Thoracic aorta (tissue), 2 donors: ENCODE results near the gene LSM2. TPM values are rescaled to one million over a fixed set of nuclear protein-coding genes. Genes with fewer than 3 reads are reported as not detected.
A peak's percentile ranks its signal among the peaks of the same experiment; 100 is the strongest.
"Not testable (repeated sequence)": the region's sequence is repeated elsewhere in the genome, so short reads cannot be mapped to it uniquely, and the experiment has no call there.

Source experiments
- ATAC-seq: fragments of 150-250 bp; one replicate; pipeline ENCODE4 v1.8.0; 2017; ENCODE audit warnings: low read depth; ENCODE audit not compliant: insufficient number of reproducible peaks, low FRiP score
- DNase-seq: peaks from one replicate; pipeline ENCODE4 v3.0.0-alpha.2; 2020; ENCODE audit warnings: low spot score
- H3K27ac ChIP-seq, 2 donors: fragments of 200-600 bp; sonication (generic); 1 replicate in 1 of 2; 2 replicates in 1 of 2; pipeline ENCODE4 v1.5.1; 2016; ENCODE audit warnings: mild to moderate bottlenecking in 2 of 2, moderate library complexity in 2 of 2
- H3K27me3 ChIP-seq: fragments of 200-600 bp; sonication (generic); replicated peaks from 2 replicates; pipeline ENCODE4 v1.6.0; 2016; ENCODE audit warnings: mild to moderate bottlenecking; ENCODE audit not compliant: insufficient read depth
- H3K36me3 ChIP-seq: fragments of 200-600 bp; sonication (generic); one replicate; pipeline ENCODE4 v1.5.1; 2016
- H3K4me1 ChIP-seq, 2 donors: fragments of 200-600 bp; sonication (generic); 1 replicate in 1 of 2; 2 replicates in 1 of 2; pipeline versions ENCODE4 v1.5.1 to v1.6.0; 2016; ENCODE audit warnings: low read depth in 2 of 2, mild to moderate bottlenecking in 1 of 2; ENCODE audit not compliant: control insufficient read depth in 1 of 2
- H3K4me3 ChIP-seq: fragments of 200-600 bp; sonication (generic); 2 replicates; pipeline ENCODE4 v1.5.1; 2016; ENCODE audit warnings: mild to moderate bottlenecking
- H3K9me3 ChIP-seq: fragments of 200-600 bp; sonication (generic); 2 replicates; pipeline ENCODE4 v1.5.1; 2016
- CTCF ChIP-seq: fragments of 200-600 bp; sonication (generic); IDR thresholded peaks from one replicate; pipeline ENCODE4 v1.5.1; 2019; ENCODE audit warnings: antibody characterized with exemption
- total RNA-seq, 2 donors: library from RNA; depleted of rRNA; stranded (reverse); fragments of >200 nt; gene quantifications; one replicate each; pipeline versions ENCODE4 v1.1.0 to v1.2.3, GENCODE V29; 2016

LSM2 gene
- total RNA-seq, 2 donors from 2014 or later = 21.2 to 40.1 TPM

GRCh38 chr6:31822036-31822821 lies 15.5 kb upstream of the LSM2 start:
- H3K27ac ChIP-seq = peak overlapping the region; percentile 92 to 98
- peak; percentile 83 for DNase-seq
- ATAC-seq = peak; percentile 78
- peaks cover 35 to 67% of the 10 kb centered on the region in 2 donors for H3K4me1 ChIP-seq
- H3K27me3 ChIP-seq = no peaks in the 10 kb centered on the region
- no peaks in the 10 kb centered on the region for H3K9me3 ChIP-seq
- TF ChIP-seq CTCF = no peak
- H3K4me3 ChIP-seq = peak overlapping the region; percentile 72
- no peaks in the 10 kb centered on the region for H3K36me3 ChIP-seq

GRCh38 chr6:31821301-31822035 lies 14.7 kb upstream of the LSM2 start:
- Histone ChIP-seq H3K27me3 (no peaks in the 10 kb centered on the region), H3K4me3 (peak overlapping the region; percentile 72), H3K9me3 (no peaks in the 10 kb centered on the region), H3K4me1 (peaks cover 33 to 66% of the 10 kb centered on the region in 2 donors), H3K36me3 (no peaks in the 10 kb centered on the region), H3K27ac (peak overlapping the region; percentile 92 to 98)
- DNase-seq = no peak
- ATAC-seq = peak; percentile 6
- TF ChIP-seq CTCF = no peak

- not testable (repeated sequence) for ATAC-seq, DNase-seq, H3K9me3 ChIP-seq, H3K36me3 ChIP-seq, H3K27me3 ChIP-seq, H3K4me3 ChIP-seq
- peaks cover 27 to 56% of the 10 kb centered on the region in 2 donors for H3K4me1 ChIP-seq
- peak overlapping the region; percentile 92 to 98 for H3K27ac ChIP-seq
Measured at GRCh38 chr6:31820399-31820798, 13.6 kb upstream of the LSM2 start.

GRCh38 chr6:31819871-31820299 lies 13.1 kb upstream of the LSM2 start:
- ATAC-seq (no peak), DNase-seq (no peak)
- no peak for TF ChIP-seq CTCF
- H3K9me3 ChIP-seq = no peaks in the 10 kb centered on the region
- H3K27me3 ChIP-seq = no peaks in the 10 kb centered on the region
- peaks cover 27 to 55% of the 10 kb centered on the region in 2 donors for H3K4me1 ChIP-seq
- H3K27ac ChIP-seq = peak overlapping the region; percentile 19 to 92
- H3K36me3 ChIP-seq = no peaks in the 10 kb centered on the region
- peak overlapping the region; percentile 70 for H3K4me3 ChIP-seq

- H3K36me3 ChIP-seq, ATAC-seq, H3K9me3 ChIP-seq, DNase-seq, H3K27me3 ChIP-seq: not testable (repeated sequence)
- H3K4me3 ChIP-seq = peak overlapping the region; percentile 70
- H3K27ac ChIP-seq = peak overlapping the region; percentile 85 to 92
- H3K4me1 ChIP-seq = peaks cover 25 to 57% of the 10 kb centered on the region in 2 donors
Measured at GRCh38 chr6:31817929-31818511, 11.3 kb upstream of the LSM2 start.

GRCh38 chr6:31817133-31817928 lies 10.6 kb upstream of the LSM2 start:
- H3K4me1 ChIP-seq = peaks cover 22 to 50% of the 10 kb centered on the region in 2 donors
- not testable (repeated sequence) for H3K27me3 ChIP-seq, DNase-seq, ATAC-seq, H3K9me3 ChIP-seq, H3K36me3 ChIP-seq
- H3K27ac ChIP-seq = peak overlapping the region; percentile 85 to 92
- H3K4me3 ChIP-seq = peak overlapping the region; percentile 70
